Measurements from ENCODE around the gene ZFPL1.

ZFPL1 gene

DNA sequence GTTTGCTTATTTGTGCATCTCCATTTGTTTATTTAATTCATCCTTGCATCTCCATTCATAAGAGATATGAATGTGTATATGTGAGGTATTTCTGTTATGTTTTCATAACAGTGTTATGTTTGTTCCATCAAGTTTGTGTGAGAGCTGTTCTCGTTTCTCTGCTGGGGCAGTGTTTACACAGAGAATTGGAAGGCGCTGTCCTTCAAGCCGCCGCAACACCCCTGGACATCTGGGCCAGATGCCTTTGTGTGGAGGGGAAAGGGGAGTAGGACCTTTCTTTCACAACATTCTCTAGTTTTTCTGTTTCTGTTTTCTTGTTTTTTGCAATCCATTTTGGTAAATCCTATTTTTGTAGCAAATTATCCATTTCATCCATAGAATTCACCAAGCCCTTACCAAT is 20.6 kb downstream of the ZFPL1 start:
- Histone ChIP-seq H3K4me1 (ENCODE audit: control insufficient read depth, insufficient read depth, low read length, poor library complexity, severe bottlenecking) (no peaks in the 10 kb centered on the region), H3K4me3 (ENCODE audit: insufficient read depth, low read depth, low read length, poor library complexity, severe bottlenecking) (no peak overlapping the region), H3K36me3 (ENCODE audit: control insufficient read depth, insufficient read depth, low read length) (peaks cover 30% of the 10 kb centered on the region), H3K27ac (ENCODE audit: insufficient read depth, low read length, poor library complexity, severe bottlenecking) (no peak overlapping the region), H3K27me3 (replicated peaks; ENCODE audit: control insufficient read depth, insufficient read depth, low read length, poor library complexity, severe bottlenecking) (no peaks in the 10 kb centered on the region), H3K9me3 (ENCODE audit: control insufficient read depth, low read length) (no peaks in the 10 kb centered on the region)
- no peak for DNase-seq

GRCh38 chr11:65107078-65107477 is 23.1 kb downstream of the ZFPL1 start:
- Histone ChIP-seq H3K9me3 (ENCODE audit: control insufficient read depth, low read length) (no peaks in the 10 kb centered on the region), H3K27me3 (replicated peaks; ENCODE audit: control insufficient read depth, insufficient read depth, low read length, poor library complexity, severe bottlenecking) (no peaks in the 10 kb centered on the region), H3K4me3 (ENCODE audit: insufficient read depth, low read depth, low read length, poor library complexity, severe bottlenecking) (no peak overlapping the region), H3K36me3 (ENCODE audit: control insufficient read depth, insufficient read depth, low read length) (peaks cover 30% of the 10 kb centered on the region), H3K4me1 (ENCODE audit: control insufficient read depth, insufficient read depth, low read length, poor library complexity, severe bottlenecking) (peaks cover 17% of the 10 kb centered on the region), H3K27ac (ENCODE audit: insufficient read depth, low read length, poor library complexity, severe bottlenecking) (no peak overlapping the region)
- no peak for DNase-seq

DNA sequence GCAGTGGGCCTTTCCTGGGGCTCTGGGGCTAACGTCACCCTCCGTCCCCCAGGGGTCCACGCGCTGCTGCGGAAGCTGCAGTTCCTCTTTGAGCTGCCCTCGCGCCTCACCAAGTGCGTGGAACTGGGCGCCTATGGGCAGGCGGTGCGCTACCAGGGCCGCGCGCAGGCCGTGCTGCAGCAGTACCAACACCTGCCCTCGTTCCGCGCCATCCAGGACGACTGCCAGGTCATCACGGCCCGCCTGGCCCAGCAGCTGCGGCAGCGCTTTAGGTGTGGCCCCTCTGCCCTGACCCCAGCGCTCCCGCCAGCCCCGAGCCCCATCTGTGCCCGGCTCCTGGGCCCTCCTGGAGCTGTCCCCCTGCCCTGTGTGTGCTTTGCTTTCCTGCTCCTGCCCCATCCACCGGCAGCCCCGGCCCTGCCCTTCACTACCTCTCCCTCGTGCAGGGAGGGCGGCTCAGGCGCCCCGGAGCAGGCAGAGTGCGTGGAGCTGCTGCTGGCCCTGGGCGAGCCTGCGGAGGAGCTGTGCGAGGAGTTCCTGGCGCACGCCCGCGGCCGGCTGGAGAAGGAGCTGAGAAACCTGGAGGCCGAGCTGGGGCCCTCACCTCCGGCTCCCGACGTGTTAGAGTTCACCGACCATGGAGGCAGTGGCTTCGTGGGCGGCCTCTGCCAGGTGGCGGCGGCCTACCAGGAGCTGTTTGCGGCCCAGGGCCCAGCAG is 23.9 kb downstream of the ZFPL1 start:
- DNase-seq = no peak
- H3K4me3 ChIP-seq (ENCODE audit: insufficient read depth, low read depth, low read length, poor library complexity, severe bottlenecking) = no peak overlapping the region
- no peaks in the 10 kb centered on the region for H3K27me3 ChIP-seq (replicated peaks; ENCODE audit: control insufficient read depth, insufficient read depth, low read length, poor library complexity, severe bottlenecking)
- peaks cover 30% of the 10 kb centered on the region for H3K36me3 ChIP-seq (ENCODE audit: control insufficient read depth, insufficient read depth, low read length)
- H3K9me3 ChIP-seq (ENCODE audit: control insufficient read depth, low read length) = no peaks in the 10 kb centered on the region
- H3K4me1 ChIP-seq (ENCODE audit: control insufficient read depth, insufficient read depth, low read length, poor library complexity, severe bottlenecking) = peaks cover 24% of the 10 kb centered on the region
- no peak overlapping the region for H3K27ac ChIP-seq (ENCODE audit: insufficient read depth, low read length, poor library complexity, severe bottlenecking)

DNA sequence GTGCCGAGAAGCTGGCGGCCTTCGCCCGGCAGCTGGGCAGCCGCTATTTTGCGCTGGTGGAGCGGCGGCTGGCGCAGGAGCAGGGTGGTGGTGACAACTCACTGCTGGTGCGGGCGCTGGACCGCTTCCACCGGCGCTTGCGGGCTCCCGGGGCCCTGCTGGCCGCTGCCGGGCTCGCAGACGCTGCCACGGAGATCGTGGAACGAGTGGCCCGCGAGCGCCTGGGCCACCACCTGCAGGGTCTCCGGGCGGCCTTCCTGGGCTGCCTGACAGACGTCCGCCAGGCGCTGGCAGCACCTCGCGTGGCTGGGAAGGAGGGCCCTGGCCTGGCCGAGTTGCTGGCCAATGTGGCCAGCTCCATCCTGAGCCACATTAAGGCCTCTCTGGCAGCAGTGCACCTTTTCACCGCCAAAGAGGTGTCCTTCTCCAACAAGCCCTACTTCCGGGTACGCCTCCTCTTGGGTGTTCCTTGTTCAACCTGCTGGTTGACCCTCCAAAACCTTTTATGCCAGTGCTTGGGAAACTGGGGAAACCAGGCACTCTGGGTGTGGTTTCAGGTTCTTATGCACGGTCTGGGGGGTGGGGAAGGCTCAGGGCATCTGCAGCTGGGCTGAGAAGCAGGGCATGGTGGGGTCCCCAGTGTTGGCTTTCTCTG is 24.6 kb downstream of the ZFPL1 start:
- H3K36me3 ChIP-seq (ENCODE audit: control insufficient read depth, insufficient read depth, low read length) = peaks cover 30% of the 10 kb centered on the region
- DNase-seq = no peak
- H3K9me3 ChIP-seq (ENCODE audit: control insufficient read depth, low read length) = no peaks in the 10 kb centered on the region
- no peak overlapping the region for H3K27ac ChIP-seq (ENCODE audit: insufficient read depth, low read length, poor library complexity, severe bottlenecking)
- peaks cover 31% of the 10 kb centered on the region for H3K4me1 ChIP-seq (ENCODE audit: control insufficient read depth, insufficient read depth, low read length, poor library complexity, severe bottlenecking)
- H3K4me3 ChIP-seq (ENCODE audit: insufficient read depth, low read depth, low read length, poor library complexity, severe bottlenecking) = no peak overlapping the region
- no peaks in the 10 kb centered on the region for H3K27me3 ChIP-seq (replicated peaks; ENCODE audit: control insufficient read depth, insufficient read depth, low read length, poor library complexity, severe bottlenecking)

GRCh38 chr11:65109231-65110198 is 25.5 kb downstream of the ZFPL1 start:
- no peak for DNase-seq

GRCh38 chr11:65110354-65110861 is 26.4 kb downstream of the ZFPL1 start:
- Histone ChIP-seq H3K4me3 (ENCODE audit: insufficient read depth, low read depth, low read length, poor library complexity, severe bottlenecking) (no peak overlapping the region), H3K4me1 (ENCODE audit: control insufficient read depth, insufficient read depth, low read length, poor library complexity, severe bottlenecking) (peaks cover 32% of the 10 kb centered on the region), H3K27ac (ENCODE audit: insufficient read depth, low read length, poor library complexity, severe bottlenecking) (peak overlapping the region; percentile 64), H3K36me3 (ENCODE audit: control insufficient read depth, insufficient read depth, low read length) (peaks cover 24% of the 10 kb centered on the region), H3K9me3 (ENCODE audit: control insufficient read depth, low read length) (no peaks in the 10 kb centered on the region), H3K27me3 (replicated peaks; ENCODE audit: control insufficient read depth, insufficient read depth, low read length, poor library complexity, severe bottlenecking) (no peaks in the 10 kb centered on the region)
- peak; percentile 87 to 90 (median 88) for DNase-seq

More at GRCh38 chr11:65109231-65110198, 25.5 kb downstream of the ZFPL1 start:
- H3K27ac ChIP-seq (ENCODE audit: insufficient read depth, low read length, poor library complexity, severe bottlenecking) = peak overlapping the region; percentile 64
- no peaks in the 10 kb centered on the region for H3K27me3 ChIP-seq (replicated peaks; ENCODE audit: control insufficient read depth, insufficient read depth, low read length, poor library complexity, severe bottlenecking)
- no peaks in the 10 kb centered on the region for H3K9me3 ChIP-seq (ENCODE audit: control insufficient read depth, low read length)
- no peak overlapping the region for H3K4me3 ChIP-seq (ENCODE audit: insufficient read depth, low read depth, low read length, poor library complexity, severe bottlenecking)
- peaks cover 26% of the 10 kb centered on the region for H3K36me3 ChIP-seq (ENCODE audit: control insufficient read depth, insufficient read depth, low read length)
- peaks cover 32% of the 10 kb centered on the region for H3K4me1 ChIP-seq (ENCODE audit: control insufficient read depth, insufficient read depth, low read length, poor library complexity, severe bottlenecking)

DNA sequence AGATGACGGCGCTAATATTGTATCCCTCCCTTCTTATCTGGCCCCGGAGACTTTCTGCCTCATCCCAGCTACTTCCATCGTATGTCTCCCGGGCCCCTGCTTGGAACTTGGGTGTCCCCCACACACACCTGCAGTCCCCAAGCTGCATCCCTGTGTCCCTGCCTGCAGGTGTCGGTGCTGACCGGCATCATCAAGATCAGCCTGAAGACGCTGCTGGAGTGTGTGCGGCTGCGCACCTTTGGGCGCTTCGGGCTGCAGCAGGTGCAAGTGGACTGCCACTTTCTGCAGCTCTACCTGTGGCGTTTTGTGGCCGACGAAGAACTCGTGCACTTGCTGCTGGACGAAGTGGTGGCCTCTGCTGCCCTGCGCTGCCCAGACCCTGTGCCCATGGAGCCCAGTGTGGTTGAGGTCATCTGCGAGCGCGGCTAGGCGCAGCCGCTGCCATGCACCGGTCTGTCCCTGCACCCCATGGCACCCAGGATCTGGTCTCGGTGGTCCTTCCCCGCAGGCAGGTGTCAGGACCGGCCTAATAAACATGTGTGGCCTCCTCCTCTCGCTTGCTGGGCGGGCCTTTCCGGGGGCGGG is 27.2 kb downstream of the ZFPL1 start:
- peaks cover 38% of the 10 kb centered on the region for H3K4me1 ChIP-seq (ENCODE audit: control insufficient read depth, insufficient read depth, low read length, poor library complexity, severe bottlenecking)
- no peak overlapping the region for H3K4me3 ChIP-seq (ENCODE audit: insufficient read depth, low read depth, low read length, poor library complexity, severe bottlenecking)
- no peaks in the 10 kb centered on the region for H3K9me3 ChIP-seq (ENCODE audit: control insufficient read depth, low read length)
- H3K27me3 ChIP-seq (replicated peaks; ENCODE audit: control insufficient read depth, insufficient read depth, low read length, poor library complexity, severe bottlenecking) = no peaks in the 10 kb centered on the region
- H3K36me3 ChIP-seq (ENCODE audit: control insufficient read depth, insufficient read depth, low read length) = peaks cover 24% of the 10 kb centered on the region
- peak overlapping the region; percentile 75 for H3K27ac ChIP-seq (ENCODE audit: insufficient read depth, low read length, poor library complexity, severe bottlenecking)
- DNase-seq = no peak

DNA sequence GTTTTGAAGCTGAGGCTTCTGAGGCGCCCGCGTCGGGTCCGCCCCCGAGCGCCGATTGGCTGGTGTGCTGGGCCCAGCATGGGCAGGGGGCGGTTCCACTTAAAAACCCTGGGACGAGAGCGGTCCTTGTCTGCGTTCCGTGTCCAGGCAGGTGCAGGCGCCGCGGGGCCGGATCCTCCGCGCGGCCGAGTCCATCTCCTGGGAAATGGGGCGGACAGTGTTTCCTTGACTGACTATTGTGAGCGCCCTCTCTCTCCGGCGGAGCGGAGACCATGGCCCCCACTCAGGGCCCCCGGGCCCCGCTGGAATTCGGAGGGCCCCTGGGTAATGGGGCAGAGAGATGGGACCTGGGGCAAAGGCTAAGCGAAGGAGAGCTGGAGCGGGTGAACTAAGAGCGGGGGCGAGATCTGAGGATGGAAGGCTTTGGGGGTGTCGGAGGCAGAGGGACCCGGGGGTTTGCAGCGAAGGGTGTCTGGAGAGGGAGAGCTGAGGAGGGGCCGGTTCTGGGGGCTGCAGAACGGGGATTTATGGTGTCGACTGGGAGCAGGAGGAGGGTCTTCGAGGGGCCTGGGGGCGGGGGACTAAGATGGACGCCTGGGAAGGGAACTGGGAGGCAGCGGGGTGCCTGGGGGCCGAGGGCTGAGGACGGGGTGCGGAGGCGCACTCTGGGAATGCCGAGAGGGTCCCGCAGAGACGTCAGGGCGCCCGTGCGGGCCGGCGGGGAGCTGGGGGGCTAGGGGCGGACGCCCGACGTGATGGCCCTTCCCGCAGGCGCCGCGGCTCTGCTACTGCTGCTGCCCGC is 27.9 kb downstream of the ZFPL1 start, which contains the start of gene TM7SF2:
Gene TM7SF2 (plus strand): TSS at position 129 of the 802 bp plus-strand sequence. CDS start 144 bp downstream, at position 273.
- DNase-seq = peak; percentile 87 to 93 (median 88)
- no peaks in the 10 kb centered on the region for H3K9me3 ChIP-seq (ENCODE audit: control insufficient read depth, low read length)
- peaks cover 24% of the 10 kb centered on the region for H3K36me3 ChIP-seq (ENCODE audit: control insufficient read depth, insufficient read depth, low read length)
- peaks cover 45% of the 10 kb centered on the region for H3K4me1 ChIP-seq (ENCODE audit: control insufficient read depth, insufficient read depth, low read length, poor library complexity, severe bottlenecking)
- H3K27me3 ChIP-seq (replicated peaks; ENCODE audit: control insufficient read depth, insufficient read depth, low read length, poor library complexity, severe bottlenecking) = no peaks in the 10 kb centered on the region
- peak within 1 kb of the TSS; percentile 75 for H3K27ac ChIP-seq (ENCODE audit: insufficient read depth, low read length, poor library complexity, severe bottlenecking)
- H3K4me3 ChIP-seq (ENCODE audit: insufficient read depth, low read depth, low read length, poor library complexity, severe bottlenecking) = peak within 1 kb of the TSS; percentile 80
